ENCODE data around the gene GPN1.
A peak's percentile ranks its signal among the peaks of the same experiment; 100 is the strongest.
"Not testable (repeated sequence)": the region's sequence is repeated elsewhere in the genome, so short reads cannot be mapped to it uniquely, and the experiment has no call there.

Gene GPN1

GRCh38 chr2:27672723-27673486, 44.1 kb downstream of the GPN1 start:
- no peak for DNase-seq

GRCh38 chr2:27680571-27680970, 51.7 kb downstream of the GPN1 start:
- DNase-seq, result no peak

GRCh38 chr2:27681841-27682240, 53.0 kb downstream of the GPN1 start:
- DNase-seq, result no peak

DNA sequence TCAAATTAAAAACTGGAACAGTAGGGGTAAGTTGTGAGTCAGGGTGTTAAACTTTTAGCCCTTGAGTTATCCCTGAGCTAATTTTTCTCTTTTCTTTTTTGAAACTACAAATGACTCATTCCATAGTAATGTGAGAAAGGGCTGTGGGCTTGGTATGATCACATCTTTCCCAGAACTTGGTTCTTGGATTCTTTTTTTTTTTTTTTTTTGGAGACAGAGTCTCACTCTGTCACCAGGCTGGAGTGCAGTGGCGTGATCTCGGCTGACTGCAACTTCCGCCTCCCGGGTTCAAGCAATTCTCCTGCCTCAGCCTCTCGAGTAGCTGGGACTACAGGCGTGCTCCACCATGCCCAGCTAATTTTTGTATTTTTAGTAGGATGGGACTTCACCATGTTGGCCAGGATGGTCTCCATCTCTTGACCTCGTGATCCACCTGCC, 53.5 kb downstream of the GPN1 start:
- DNase-seq, result not testable (repeated sequence)

- DNase-seq, result peak; percentile 47
These were observed 54.7 kb downstream of the GPN1 start for GRCh38 chr2:27683390-27684071.

DNA sequence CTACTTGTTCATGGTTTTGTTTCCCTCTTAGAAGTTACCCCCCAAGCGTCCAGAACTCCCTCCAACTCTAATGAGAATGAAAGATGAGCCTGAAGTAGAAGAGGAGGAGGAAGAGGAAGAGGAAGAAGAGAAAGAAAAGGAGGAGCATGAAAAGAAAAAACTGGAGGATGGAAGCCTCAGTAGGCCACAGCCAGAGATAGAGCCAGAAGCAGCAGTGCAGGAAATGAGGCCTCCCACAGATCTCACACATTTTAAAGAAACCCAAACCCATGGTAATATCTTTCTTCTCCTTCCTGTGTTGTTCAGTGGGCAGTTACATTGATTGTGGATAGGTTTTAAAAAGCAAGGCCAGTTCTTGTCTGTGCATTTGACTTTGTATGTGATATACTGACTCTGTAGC, 56.2 kb downstream of the GPN1 start:
- DNase-seq, result not testable (repeated sequence)

GRCh38 chr2:27685577-27685976, 56.7 kb downstream of the GPN1 start:
- no peak for DNase-seq

GRCh38 chr2:27687232-27687631, 58.4 kb downstream of the GPN1 start:
- no peak for DNase-seq

DNA sequence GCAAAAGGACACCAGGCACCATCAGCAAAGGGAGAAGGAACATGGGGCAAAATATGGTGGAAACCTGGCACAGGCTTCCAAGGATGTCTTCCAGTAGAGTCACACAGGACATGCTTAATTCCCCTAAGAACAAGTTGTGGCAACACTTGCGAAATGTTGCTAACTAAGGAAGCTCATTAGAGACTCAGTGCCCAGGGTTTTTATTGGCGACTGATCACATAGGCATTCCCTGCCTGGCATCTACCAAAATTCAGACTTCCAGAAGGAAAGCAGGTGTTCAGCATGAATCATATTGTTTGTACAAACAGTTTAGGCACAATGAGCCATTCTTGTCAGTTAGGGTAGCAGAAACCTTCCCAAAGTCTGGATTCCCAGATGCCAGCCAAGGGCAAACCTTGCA, 60.6 kb downstream of the GPN1 start:
- no peak for DNase-seq

DNA sequence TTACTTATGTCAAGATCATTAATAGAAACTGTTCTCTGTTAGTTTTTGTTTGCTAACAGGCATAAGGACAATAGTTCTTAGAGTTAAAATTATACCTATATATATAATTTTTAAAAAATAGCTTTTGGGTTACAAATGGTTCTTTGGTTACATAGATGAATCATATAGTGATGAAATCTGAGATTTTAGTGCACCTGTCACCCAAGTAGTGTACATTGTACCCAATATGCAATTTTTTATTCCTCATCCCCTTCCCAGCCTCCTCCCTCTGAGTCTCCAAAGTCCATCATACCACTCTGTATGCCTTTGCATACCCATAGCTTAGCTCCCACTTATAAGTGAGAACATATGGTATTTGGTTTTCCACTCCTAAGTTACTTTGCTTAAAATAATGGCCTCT, 61.2 kb downstream of the GPN1 start:
- DNase-seq, result no peak

- DNase-seq, result no peak
These were observed 68.8 kb downstream of the GPN1 start for GRCh38 chr2:27697660-27698059.

Measured in NCI-H510A (cell line).